ENCODE measurements around the gene C6.

DNA sequence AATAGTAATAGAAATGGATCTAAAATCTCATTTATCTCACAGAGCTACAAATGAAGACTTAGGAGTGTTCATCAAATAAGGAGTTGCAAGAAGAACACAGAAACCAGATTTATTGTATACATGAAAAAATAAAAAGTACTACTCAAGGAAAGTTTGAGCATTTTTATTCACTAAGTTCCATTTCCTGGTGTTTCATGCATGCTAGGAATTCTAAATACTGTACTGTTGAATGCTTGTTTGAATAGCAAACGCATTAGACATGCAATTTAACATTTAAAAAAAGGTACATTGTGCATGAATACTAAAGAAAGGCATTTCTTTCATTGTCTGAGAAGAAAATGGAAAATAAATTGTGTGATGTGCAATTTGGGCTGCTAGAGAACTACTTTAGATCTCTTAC lies 52.1 kb downstream of the C6 start:
- no peak for TF ChIP-seq ESRRG (CRISPR knock-in tag; IDR thresholded peaks at IDR 0.05)
- TF ChIP-seq, protein P1, sequence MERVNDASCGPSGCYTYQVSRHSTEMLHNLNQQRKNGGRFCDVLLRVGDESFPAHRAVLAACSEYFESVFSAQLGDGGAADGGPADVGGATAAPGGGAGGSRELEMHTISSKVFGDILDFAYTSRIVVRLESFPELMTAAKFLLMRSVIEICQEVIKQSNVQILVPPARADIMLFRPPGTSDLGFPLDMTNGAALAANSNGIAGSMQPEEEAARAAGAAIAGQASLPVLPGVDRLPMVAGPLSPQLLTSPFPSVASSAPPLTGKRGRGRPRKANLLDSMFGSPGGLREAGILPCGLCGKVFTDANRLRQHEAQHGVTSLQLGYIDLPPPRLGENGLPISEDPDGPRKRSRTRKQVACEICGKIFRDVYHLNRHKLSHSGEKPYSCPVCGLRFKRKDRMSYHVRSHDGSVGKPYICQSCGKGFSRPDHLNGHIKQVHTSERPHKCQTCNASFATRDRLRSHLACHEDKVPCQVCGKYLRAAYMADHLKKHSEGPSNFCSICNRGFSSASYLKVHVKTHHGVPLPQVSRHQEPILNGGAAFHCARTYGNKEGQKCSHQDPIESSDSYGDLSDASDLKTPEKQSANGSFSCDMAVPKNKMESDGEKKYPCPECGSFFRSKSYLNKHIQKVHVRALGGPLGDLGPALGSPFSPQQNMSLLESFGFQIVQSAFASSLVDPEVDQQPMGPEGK (CRISPR knock-in tag; IDR thresholded peaks at IDR 0.05; ENCODE audit: borderline replicate concordance), result no peak
